ENCODE data around the gene TSPAN32. TPM values are rescaled to one million over a fixed set of nuclear protein-coding genes. Genes with fewer than 3 reads are reported as not detected.
"Not testable (repeated sequence)": the region's sequence is repeated elsewhere in the genome, so short reads cannot be mapped to it uniquely, and the experiment has no call there.

The TSPAN32 gene
- total RNA-seq, 2 donors from 2014 or later, result 11.6 to 15.0 TPM

DNA sequence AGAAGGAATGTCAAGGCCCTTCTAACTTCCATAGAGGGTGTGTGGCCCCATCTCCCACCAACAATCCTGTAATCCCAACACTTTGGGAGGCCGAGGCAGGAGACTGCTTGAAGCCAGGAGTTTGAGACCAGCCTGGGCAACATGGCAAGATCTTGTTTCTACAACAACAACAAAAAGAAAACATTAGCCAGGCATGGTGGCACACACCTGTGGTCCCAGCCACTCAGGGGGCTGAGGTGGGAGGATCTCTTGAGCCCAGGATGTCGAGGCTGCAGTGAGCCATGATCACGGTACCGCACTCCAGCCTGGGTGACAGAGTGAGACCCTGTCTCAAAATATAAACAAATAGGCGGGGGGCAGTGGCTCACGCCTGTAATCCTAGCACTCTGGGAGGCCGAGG, 16.9 kb downstream of the TSPAN32 start:
- ATAC-seq (no peak), DNase-seq (no peak)
- intact Hi-C loops (cut with DNase I), result loop anchor here in 1 of 2 donors (10.0 kb wide), 1 partner anchor 576 kb away; no protein-coding TSS in a partner anchor

GRCh38 chr11:2319791-2320472, 18.1 kb downstream of the TSPAN32 start:
- no peak for ATAC-seq
- intact Hi-C loops (cut with DNase I), result loop anchor here in 1 of 2 donors (10.0 kb wide), 1 partner anchor 575 kb away; no protein-coding TSS in a partner anchor
- DNase-seq, result no peak

DNA sequence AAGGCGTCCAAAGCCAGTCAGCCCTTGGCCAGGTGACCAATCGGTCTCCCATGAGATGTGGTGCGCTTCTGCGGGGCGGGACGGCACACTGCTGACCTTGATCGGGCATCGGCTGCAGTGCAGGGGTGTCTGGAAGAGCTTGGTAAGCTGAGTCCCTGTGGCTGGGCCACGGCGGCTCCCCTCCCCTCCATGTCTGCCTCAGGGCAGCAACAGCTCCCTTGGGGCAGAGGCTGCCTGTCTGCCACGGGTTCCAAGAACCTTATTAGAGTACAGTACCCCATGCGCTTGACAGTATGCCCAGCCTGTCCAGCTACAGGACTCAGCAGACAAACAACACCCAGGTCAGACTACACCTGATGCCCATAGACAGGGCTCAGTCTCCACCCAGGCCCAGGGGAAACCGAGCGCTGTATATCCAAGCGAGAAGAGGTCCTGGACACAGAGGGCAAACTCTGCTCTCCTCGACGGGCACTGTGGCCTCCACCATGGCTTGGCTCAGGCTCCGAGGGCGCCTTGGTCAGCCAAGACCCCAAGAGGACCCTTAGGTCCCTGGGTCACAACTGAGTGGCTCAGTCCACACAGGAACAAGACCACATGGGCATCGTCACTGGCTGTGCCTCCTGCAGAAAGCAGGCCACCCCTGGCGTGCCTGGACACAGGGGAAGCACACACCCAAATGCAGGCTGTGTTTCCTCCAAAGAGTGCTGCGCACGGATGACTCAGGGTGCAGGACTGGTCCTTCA, 18.9 kb downstream of the TSPAN32 start:
- intact Hi-C loops (cut with DNase I), result no loop called here
- no peak for DNase-seq
- ATAC-seq, result peak in 1 of 2 donors; percentile 21

DNA sequence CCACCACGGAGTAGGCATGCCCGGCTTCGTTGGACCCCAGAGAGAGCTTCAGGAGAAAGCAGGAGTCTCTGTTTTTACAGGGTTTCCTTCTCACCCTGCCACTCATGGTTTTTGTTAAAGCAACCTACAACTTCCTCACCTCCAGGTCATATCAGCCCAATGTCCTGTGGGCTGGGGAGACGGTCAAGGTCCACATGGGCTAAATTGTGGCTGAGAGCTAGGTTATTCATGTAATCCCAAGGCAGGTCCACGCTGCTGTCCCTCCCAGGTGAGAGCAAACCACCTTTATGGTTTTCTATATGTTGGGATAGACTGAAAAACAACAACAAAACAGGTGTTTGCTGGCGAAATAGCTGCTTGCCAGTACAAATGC, 19.5 kb downstream of the TSPAN32 start:
- intact Hi-C loops (cut with DNase I), result no loop called here
- no peak for ATAC-seq
- no peak for DNase-seq

GRCh38 chr11:2325123-2325522, 23.3 kb downstream of the TSPAN32 start:
- ATAC-seq, result no peak
- intact Hi-C loops (cut with DNase I), result no loop called here
- no peak for DNase-seq

DNA sequence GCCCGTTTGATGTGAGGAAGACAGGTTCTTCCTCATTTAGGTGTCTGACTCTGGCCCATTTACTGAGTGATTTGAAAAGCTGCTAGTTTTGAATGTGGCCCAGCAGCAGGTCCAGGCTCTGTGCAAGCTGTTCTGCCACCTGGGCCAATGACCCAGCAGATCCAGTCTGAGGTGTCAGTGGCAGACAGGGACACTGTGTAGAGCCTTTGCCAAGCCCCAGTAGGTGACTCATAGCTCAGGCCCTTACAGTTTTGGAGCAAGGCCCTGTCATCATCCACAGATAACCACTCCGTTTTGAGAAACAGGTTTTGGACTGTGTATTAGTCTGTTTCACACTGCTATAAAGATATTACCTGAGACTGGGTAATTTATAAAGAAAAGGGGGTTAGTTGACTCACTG, 23.9 kb downstream of the TSPAN32 start:
- ATAC-seq (peak; percentile 97), DNase-seq (peak; percentile 60)
- intact Hi-C loops (cut with DNase I), result no loop called here

GRCh38 chr11:2327032-2327431, 25.2 kb downstream of the TSPAN32 start:
- DNase-seq (no peak), ATAC-seq (no peak)
- intact Hi-C loops (cut with DNase I), result no loop called here

DNA sequence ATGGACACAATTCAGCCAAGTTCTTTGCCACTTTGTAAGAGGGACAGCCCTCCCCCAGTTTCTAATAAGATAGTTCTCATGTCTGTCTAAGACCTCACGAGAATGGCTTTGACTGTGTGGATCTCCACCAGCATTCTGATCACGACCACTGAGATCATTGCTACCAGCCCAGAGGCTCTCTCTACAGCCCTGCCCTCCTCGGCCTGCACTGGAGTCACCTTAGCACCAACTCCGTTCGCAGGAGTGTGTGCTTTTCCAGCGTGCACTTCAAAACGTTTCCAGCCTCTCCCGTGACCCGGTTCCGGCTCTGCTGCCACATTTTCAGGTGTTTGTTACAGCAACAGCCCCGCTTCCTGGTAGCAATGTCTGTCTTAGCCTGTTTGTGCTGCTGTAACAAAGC, 26.2 kb downstream of the TSPAN32 start:
- no peak for ATAC-seq
- intact Hi-C loops (cut with DNase I), result no loop called here

DNA sequence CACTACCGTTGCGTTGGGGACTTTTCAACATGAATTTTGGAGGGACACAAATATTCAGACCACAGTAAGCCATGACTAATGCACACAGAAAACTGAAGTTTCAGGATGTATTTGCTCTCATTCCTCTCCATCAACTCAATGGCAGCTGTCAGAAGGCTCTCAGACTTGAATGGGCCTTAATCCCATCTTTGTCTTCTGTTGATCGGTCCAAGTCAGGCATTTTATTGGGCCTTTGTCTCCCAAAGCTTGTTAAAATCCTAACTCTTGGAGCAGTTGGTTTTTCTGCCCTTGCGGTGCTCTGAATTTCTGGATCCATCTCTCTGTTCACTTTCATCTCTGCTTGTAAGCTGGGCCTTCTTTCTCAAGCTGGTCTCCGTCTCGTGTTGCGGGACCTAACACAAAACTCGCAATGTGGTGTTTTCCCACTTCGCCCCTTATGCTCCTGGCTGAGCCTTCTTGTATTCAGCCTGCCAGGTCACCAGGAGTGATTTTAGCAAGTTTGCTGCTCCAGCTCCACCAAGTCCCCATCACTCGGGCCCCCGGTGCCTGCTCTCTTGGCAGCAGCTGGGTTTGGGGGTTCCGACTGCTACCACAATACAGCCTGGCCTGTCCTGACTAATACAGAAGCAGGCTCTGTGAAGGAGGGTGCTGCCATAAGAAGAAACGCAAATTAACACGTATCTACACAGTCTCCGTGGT, 27.0 kb downstream of the TSPAN32 start:
- DNase-seq, result no peak
- no peak for ATAC-seq
- intact Hi-C loops (cut with DNase I), result no loop called here

More for the DNA sequence above, 26.2 kb downstream of the TSPAN32 start:
- DNase-seq, result no peak

- ATAC-seq (no peak), DNase-seq (no peak)
- intact Hi-C loops (cut with DNase I), result no loop called here
These were observed 27.7 kb downstream of the TSPAN32 start for GRCh38 chr11:2329551-2329950.

DNA sequence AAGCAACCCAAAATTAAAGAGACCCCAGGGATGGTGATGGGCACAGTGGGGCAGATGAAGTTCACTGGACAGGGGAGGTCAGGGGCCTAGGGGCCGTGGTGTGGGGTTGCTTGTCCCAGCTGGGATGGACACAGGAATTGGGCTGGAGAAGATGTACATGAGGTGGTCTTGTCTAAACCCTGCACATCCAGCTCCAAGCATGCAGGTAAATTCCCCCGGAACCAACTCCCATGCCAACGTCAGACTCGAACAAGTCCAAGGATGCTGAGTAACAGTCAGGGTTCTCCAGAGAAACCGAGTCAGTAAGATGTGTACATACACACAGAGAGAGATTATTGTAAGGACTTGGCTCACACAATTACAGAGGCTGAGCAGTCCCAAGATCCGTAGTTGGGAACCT, 28.9 kb downstream of the TSPAN32 start:
- no peak for DNase-seq
- ATAC-seq, result no peak
- intact Hi-C loops (cut with DNase I), result no loop called here

GRCh38 chr11:2331404-2331803, 29.6 kb downstream of the TSPAN32 start:
- ATAC-seq, result no peak
- no peak for DNase-seq
- intact Hi-C loops (cut with DNase I), result no loop called here

DNA sequence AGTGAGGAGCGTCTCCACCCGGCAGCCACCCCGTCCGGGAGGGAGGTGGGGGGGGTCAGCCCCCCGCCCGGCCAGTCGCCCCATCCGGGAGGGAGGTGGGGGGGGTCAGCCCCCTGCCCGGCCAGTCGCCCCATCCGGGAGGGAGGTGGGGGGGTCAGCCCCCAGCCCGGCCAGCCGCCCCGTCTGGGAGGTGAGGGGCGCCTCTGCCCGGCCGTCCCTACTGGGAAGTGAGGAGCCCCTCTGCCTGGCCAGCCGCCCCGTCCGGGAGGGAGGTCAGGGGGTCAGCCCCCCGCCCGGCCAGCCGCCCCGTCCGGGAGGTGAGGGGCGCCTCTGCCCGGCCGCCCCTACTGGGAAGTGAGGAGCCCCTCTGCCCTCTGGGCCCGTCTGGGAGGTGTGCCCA, 30.8 kb downstream of the TSPAN32 start:
- intact Hi-C loops (cut with DNase I); ATAC-seq; DNase-seq: not testable (repeated sequence)

- intact Hi-C loops (cut with DNase I); DNase-seq; ATAC-seq: not testable (repeated sequence)
These were observed 31.8 kb downstream of the TSPAN32 start for GRCh38 chr11:2333486-2334205.

DNA sequence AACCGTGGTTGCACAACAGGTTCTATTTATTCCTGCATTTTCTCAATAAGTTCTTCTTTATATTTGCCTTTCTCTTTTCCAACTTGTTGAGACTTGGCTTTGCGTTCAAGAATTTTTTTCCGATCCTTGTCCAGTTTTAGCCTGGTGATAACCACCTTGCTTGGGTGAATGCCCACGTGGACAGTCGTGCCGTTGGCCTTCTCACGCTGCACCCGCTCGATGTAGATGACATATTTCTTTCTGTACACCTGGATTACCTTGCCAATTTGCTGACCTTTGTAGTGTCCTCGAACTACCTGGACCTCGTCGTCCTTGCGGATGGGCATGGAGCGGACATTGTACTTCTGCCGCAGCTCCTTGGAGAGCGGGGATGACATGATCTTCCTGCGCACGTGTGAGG, 33.5 kb downstream of the TSPAN32 start:
- not testable (repeated sequence) for ATAC-seq

GRCh38 chr11:2338760-2339159, 36.9 kb downstream of the TSPAN32 start:
- DNase-seq; intact Hi-C loops (cut with DNase I); ATAC-seq: not testable (repeated sequence)

More for the DNA sequence above, 33.5 kb downstream of the TSPAN32 start:
- intact Hi-C loops (cut with DNase I); DNase-seq: not testable (repeated sequence)

GRCh38 chr11:2342557-2342956, 40.7 kb downstream of the TSPAN32 start:
- DNase-seq, result no peak
- no peak for ATAC-seq
- intact Hi-C loops (cut with DNase I), result no loop called here

GRCh38 chr11:2342981-2343380, 41.2 kb downstream of the TSPAN32 start:
- DNase-seq, result no peak
- no peak for ATAC-seq
- intact Hi-C loops (cut with DNase I), result no loop called here

- ATAC-seq, result no peak
- intact Hi-C loops (cut with DNase I), result no loop called here
- DNase-seq, result no peak
These were observed 41.7 kb downstream of the TSPAN32 start for GRCh38 chr11:2343502-2343901.

Data from left cardiac atrium (tissue), 4 donors.